Activated T-helper 1 cell treated with Interleukin-2 at 50 U/mL for 16 hours (primary cell): ENCODE measurements around the gene PCBP3.

Experiments
- DNase-seq: peaks from one replicate; pipeline ENCODE4 v3.0.0-alpha.2; 2020; ENCODE audit warnings: low read depth

Gene PCBP3

DNA sequence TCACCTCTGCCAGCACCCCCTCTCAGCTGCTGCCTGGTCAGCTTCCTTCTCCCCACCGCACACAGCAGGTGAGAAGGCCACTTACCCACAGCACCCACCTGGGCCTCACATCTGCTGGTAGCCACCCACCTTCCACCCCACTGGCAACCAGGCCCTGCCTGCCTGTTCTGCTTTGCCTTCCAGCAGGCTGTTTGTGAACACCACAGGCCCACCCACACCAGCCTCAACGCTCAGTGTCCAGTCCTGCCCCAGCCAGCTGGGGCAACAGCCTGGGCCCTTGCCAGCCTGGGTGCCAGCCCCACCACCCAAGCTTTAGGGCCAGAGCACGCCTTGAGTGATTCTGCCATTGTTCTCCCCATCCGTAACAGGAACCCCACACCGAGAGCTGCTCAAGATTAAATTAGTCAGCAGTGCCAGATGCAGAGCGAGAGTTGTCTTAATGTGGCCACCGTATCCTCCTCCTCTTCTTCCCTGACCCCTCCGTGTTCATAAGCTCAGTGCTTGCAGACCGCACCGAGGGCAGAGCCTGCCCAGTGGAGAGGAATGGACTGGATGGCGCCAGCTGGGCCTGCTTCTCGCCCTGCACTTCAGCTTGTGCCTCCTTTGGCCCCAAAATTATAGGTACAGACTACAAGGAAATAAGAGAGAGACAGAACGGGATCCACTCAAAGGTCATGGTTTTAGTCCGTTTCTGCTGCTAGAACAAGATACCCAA lies 217.8 kb downstream of the PCBP3 start:
- no peak for DNase-seq

- DNase-seq: no peak
Measured at GRCh38 chr21:45862543-45863207, 219.2 kb downstream of the PCBP3 start.

GRCh38 chr21:45863267-45863666 lies 219.7 kb downstream of the PCBP3 start:
- DNase-seq: no peak

- DNase-seq: no peak
Measured at GRCh38 chr21:45863751-45864150, 220.2 kb downstream of the PCBP3 start.

GRCh38 chr21:45864436-45864835 lies 220.9 kb downstream of the PCBP3 start:
- no peak for DNase-seq

- no peak for DNase-seq
Measured at GRCh38 chr21:45865106-45865835, 221.7 kb downstream of the PCBP3 start.

- no peak for DNase-seq
Measured at GRCh38 chr21:45866551-45866950, 223.0 kb downstream of the PCBP3 start.

DNA sequence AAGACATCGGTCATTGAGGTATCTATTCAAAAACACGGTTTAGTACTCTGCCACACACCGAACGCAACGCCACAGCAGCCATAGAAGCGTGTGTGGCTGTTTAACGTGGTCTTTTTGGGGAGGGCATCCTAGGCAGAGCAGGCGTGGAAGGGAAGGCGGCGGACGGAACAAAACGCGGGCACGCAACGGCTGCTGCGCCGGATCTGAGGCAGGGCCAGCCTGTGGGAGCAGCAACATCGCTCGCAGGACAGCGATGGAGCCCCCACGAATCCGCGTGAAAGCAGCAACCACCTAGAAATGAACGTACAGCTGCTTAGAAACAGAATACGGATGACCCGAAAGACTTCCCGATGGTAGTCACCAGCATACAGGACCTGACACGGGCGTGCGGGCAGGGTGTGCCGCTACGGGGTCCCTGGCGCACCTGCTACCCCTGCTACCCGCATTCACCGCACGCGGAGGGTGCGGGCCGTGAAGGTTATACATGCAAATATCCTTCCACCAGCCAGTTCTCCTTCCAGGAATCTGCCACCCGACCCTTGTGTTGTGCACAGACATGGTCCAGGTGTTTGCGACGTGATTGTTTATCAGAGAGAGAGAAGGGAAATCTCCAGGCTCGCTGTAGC lies 223.6 kb downstream of the PCBP3 start:
- DNase-seq: no peak

DNA sequence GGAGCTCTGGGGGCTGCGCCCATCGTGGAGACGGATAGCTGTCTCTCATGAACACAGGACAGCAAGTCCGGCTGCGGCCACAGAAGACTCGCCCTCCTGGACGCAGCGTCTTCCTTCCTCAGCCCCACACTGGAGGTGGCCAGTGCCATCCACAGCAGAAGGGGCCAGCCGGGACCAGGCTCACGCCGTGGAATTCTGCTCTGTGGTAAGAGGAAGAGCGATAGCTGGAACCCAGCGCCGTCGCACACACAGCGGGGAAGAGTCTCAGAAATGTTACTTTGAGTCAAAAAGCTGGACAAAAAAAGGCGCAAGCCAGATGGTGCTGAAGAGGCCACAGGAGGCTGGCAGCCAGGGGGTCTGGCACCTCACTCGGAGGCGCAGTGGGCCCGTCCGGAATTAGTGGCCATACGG lies 224.2 kb downstream of the PCBP3 start:
- no peak for DNase-seq

GRCh38 chr21:45868086-45868485 lies 224.6 kb downstream of the PCBP3 start:
- no peak for DNase-seq

DNA sequence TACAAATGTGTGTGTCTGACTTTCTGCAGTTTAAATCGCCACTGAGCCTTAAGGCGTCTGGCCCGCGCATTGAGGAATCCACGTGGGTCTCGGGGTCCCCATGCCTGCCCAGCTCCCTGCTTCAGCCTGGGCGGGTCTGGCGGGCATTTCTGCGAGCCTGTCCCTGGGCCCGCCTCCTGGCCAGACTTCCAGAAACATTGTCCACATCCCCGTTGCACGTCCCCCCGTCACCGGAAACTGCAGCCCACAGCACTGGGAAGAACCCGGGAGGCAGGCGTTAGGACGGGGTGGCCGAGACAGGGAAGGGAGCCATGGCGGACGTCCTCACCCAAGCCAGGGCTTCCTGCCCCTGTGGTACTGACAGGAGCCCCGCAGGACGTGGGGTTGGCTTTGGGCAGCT lies 225.0 kb downstream of the PCBP3 start:
- no peak for DNase-seq

GRCh38 chr21:45869121-45870007 lies 225.8 kb downstream of the PCBP3 start:
- DNase-seq: no peak

- no peak for DNase-seq
Measured at GRCh38 chr21:45870421-45870820, 226.9 kb downstream of the PCBP3 start.

- no peak for DNase-seq
Measured at GRCh38 chr21:45870851-45871615, 227.5 kb downstream of the PCBP3 start.

- DNase-seq: no peak
Measured at GRCh38 chr21:45871616-45872236, 228.2 kb downstream of the PCBP3 start.

DNA sequence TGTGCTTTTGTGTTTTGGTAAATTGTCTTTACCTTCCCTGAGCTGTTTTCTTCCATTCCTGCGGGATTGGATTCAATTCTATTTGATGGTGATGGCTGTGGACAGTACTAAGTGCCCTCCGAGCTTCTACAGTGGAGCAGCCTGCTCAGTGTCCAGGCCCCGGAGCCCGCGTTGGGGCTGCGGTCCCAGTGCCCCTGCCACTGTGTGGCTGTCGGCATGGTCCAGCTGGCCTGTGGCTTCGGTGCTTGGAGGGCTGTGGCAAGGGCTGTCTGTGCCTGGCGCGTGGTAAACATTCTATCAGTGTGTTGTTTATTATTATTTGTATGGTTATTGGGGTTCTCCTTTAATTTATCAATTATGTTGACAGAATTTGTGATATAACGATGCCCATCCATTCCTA lies 228.9 kb downstream of the PCBP3 start:
- no peak for DNase-seq

- DNase-seq: no peak
Measured at GRCh38 chr21:45872902-45873301, 229.4 kb downstream of the PCBP3 start.

DNA sequence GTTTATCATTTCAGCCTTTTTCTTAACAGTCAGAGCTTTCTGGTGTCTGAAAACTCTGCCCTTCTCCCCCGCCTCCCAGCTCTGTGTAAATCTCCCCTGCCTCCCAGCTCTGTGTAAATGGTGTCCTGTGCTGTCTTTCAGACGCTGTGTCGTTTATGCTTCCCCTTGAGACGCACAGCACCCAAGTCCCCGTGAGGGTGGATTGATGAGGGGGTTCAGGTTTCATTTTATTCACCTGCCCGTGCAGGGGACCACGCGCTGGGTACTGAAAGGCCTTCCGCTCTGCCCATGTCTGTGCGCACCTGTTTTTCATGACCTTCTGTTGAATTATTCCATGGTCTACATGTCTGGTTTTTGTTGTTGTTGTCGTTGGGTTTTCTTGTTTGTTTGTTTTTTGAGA lies 229.9 kb downstream of the PCBP3 start:
- DNase-seq: no peak

- DNase-seq: no peak
Measured at GRCh38 chr21:45873866-45874265, 230.3 kb downstream of the PCBP3 start.

DNA sequence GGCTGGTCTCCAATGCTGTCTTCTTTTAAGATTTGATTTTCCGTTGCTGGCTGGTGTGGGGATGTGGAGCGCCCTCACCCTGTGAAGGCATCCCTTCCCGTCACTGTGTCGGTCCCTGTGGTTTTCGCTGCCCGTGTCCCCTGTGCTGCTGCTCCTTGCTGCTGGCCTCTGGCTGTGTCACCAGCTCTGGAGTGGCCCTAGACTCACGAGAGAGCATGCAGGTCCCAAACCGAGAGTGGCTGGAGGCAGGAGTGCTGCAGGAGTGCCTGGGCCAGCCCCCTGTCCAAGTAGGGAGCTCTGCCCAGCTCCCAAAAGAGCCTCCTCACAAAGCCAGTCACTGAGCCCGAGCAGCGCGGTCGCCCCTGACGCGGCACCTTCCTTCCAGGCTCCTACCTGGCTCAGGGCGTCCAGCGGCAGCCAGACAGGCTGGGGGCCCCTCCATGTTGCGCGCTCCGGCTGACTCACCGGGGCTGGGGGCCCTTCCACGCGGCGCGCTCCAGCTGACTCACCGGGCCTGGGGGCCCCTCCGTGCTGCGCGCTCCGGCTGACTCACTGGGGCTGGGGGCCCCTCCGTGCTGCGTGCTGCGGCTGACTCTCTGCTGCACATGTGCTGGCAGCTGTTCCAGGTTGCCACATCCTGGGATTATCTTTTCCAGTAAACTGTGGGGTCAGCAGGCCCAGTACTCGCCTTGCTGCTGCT lies 231.3 kb downstream of the PCBP3 start:
- no peak for DNase-seq
